ENCODE results near the gene FAHD2A.
A peak's percentile ranks its signal among the peaks of the same experiment; 100 is the strongest.
"Not testable (repeated sequence)": the region's sequence is repeated elsewhere in the genome, so short reads cannot be mapped to it uniquely, and the experiment has no call there.

Gene FAHD2A

GRCh38 chr2:95402370-95403203 lies at the start of gene FAHD2A:
TSS of gene FAHD2A (plus strand) at chr2:95402708. CDS start at chr2:95405559, 2,851 bp downstream.
- no peak for DNase-seq (ENCODE audit: low read depth)

GRCh38 chr2:95353055-95353575 lies 49.4 kb upstream of the FAHD2A start:
- DNase-seq (ENCODE audit: low read depth): no peak

GRCh38 chr2:95353613-95354468 lies 48.7 kb upstream of the FAHD2A start:
- no peak for DNase-seq (ENCODE audit: low read depth)

- no peak for DNase-seq (ENCODE audit: low read depth)
Measured at GRCh38 chr2:95354469-95354901, 48.0 kb upstream of the FAHD2A start.

DNA sequence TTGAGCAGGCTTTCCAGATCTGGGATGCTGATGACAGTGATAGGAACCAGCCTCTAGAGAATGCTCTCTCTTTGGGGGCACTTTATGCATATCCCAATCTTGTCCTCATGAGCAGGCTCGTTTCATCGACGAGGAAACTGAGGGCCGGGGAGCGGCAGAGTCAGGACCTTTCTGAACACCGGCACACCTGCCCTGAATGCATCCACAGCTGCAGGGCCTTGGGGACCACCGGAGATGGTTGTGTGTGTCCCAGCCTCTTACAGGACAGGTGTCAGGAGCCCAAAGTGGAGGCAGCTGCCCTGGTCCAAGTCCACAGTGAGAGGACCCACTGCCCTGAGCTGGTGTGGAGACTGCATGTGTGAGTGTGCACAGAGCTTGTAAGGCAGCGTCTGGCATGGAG lies 47.6 kb upstream of the FAHD2A start:
- no peak for DNase-seq (ENCODE audit: low read depth)

DNA sequence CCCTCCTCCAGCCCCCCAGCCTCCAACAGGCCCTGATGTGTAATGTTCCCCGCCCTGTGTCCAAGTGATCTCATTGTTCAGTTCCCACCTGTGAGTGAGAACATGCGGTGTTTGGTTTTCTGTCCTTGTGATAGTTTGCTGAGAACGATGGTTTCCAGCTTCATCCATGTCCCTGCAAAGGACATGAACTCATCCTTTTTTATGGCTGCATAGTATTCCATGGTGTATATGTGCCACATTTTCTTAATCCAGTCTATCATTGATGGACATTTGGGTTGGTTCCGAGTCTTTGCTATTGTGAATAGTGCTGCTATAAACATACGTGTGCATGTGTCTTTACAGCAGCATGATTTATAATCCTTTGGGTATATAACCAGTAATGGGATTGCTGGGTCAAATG lies 47.0 kb upstream of the FAHD2A start:
- not testable (repeated sequence) for DNase-seq (ENCODE audit: low read depth)

- no peak for DNase-seq (ENCODE audit: low read depth)
Measured at GRCh38 chr2:95356821-95357700, 45.4 kb upstream of the FAHD2A start.

DNA sequence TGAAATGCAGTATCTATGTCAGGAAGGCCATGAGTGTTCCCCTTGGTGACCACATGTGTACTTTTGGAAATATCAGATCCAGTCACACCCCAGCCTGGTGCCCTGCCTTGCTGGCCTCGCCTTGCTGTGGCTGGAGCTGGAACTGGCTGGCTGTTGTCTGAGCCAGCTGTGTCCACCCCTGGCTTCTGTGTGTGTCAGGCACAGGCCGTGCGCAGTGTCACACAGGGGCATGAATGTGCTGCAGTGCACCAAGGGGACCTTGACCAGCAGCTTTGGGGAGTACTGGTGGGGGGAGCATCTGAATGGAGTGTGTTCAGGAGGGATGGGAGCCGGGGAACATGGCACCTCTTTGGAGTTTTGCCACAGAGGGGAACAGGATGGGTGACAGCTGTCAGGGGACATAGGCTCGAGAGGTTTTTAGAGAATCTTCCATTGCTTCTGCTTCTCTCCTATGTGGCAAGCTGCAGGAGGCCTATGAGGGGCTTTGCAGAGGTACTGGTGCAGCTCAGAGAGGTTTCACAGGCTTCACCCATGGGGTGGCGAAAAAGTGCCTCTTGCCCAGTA lies 44.7 kb upstream of the FAHD2A start:
- no peak for DNase-seq (ENCODE audit: low read depth)

DNA sequence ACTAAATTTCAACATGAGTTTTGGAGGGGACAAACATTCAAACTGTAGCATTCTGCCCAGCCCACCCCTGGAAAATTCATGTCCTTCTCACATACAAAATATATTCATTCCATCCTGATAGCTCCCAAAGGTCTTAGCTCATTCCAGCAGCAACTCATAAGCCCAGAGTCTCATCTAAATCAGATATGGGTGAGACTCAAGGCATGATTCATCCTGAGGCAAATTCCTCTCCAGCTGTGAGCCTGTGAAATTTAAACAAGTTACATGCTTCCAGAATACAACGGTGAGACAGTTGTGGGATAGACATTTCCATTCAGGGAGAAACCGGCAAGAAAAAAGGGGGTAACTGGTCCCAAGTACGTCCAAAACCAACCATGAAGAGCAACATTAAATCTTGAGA lies 43.5 kb upstream of the FAHD2A start:
- DNase-seq (ENCODE audit: low read depth): peak; percentile 48

DNA sequence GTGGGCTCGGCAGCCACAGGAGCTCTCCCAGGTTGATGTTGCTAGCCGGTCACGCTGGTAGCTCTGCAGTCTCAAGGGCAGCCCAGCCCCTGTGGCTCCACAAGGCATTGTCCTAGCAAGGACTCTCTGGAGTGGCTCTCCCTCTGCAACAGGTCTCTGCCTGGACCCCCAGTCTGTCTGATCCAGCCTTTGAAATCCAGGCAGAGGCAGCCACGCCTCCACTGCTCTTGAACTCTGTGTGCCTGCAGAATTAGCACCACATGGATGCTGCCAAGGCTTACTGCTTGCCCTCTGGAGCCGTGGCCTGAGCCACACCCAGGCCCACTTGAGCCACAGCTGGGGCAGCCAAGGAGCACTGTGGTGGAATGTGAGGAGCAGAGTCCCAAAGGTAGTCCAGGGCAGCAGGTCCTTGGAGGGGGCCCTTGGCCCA lies 43.0 kb upstream of the FAHD2A start:
- no peak for DNase-seq (ENCODE audit: low read depth)

DNA sequence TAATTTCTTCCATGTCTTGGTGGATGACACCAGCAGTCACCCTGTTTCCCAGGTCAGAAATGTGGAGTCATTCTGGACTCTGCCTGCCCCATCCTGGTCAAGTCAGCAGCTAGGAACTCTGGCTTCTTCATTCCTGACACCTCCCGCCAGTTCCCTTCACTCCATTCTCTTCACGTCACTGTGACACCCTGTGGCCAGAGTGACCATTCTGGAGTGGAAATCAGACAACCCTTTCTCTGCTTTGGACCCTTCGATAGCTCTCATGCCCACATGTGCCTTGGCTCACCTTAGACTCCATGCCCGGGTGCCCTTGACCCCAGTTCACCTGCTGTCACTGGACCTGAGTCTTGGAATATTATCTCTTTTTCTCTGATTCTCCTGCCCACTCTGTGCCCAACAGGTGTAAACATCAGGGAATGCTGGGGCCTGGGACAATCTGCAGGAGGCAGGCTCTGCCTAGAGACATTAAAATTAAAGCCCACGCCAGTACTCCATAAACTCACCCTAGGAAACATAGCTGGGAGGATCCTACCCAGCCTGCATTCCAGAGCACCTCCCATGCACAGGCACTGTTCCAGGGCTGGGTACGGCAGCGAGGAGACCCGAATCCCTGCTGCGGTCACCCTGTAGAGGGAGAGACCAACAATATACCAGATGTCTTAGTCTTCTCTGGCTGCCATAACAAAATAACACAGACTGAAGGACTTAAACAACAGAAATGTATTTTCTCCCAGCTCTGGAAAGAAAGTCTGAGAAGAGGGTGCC lies 41.1 kb upstream of the FAHD2A start:
- no peak for DNase-seq (ENCODE audit: low read depth)

GRCh38 chr2:95362486-95362885 lies 40.0 kb upstream of the FAHD2A start:
- no peak for DNase-seq (ENCODE audit: low read depth)

DNA sequence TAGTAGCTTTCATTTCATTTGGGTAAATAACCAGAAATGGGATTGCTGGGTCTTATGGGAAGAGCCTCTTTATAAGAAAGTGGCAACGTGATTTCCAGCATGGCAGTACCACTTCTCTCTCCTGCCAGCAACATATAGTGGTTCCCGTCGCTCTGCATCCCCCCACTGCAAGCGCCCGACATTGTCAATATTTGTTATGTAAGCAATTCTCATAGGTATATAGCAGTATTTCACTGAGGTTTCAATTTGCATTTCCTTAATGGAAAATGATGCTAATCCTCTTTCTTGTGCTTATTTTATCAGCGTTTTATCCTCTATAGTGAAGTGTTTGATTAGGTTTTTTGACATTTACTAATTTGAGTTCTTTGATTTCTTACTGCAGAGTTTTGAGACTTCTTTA lies 36.0 kb upstream of the FAHD2A start:
- no peak for DNase-seq (ENCODE audit: low read depth)

DNA sequence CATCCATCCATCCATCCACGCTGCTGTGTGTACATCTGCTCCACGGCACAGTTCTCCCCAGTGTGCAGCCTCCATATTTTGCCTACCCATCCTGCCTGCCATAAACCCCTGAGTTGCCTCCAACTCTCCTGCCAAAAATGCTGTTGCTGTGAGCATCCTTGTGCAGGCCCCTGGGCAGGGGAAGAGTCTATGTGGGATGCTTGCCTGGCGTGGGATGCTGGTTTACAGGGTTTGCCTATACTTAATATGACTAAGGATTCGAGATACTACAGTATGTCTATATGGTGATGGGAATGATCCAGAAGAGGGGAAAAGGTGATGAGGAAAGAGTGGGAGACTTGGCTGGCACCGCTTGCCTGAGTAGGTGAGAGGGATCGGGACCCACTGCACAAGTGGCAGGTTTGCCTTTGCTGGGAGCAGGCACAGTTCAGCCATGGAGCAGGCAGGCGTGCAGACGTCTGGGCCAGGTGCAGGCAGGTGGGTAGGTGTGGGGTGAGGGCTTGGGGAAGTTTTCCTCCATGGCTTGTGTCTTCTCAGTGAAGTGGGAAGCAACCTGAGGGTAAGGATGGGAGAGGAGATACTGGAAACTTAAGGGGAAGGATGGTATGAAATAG lies 30.2 kb upstream of the FAHD2A start:
- DNase-seq (ENCODE audit: low read depth): no peak

- no peak for DNase-seq (ENCODE audit: low read depth)
Measured at GRCh38 chr2:95372845-95373244, 29.7 kb upstream of the FAHD2A start.

GRCh38 chr2:95374029-95374428 lies 28.5 kb upstream of the FAHD2A start:
- DNase-seq (ENCODE audit: low read depth): no peak

GRCh38 chr2:95374451-95374920 lies 28.0 kb upstream of the FAHD2A start:
- DNase-seq (ENCODE audit: low read depth): no peak

DNA sequence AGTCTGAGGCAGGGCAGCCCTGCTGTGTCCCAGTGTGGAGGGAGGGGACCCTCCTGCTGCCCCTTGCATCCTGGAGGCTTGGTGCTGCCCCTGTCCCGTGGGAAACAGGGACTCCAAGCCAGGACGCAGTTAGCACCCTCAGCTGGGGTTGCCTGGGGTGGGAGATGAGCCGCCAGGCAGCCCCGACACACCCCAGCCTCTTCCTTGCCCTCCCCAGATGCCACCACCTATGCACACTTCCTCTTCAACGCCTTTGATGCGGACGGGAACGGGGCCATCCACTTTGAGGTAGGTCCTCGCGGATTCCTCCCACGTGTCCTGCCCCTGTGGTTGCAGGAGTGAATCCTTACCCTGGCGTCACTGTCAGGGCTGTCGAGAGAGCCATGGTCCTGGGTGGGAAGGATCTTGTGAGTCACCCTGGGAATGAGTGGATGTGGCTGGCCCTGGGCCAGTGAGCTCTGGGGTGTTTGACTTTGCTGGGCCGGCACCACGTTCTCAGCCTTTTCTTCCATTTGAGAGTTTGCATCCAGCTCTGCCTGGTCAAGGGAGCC lies 27.5 kb upstream of the FAHD2A start:
- no peak for DNase-seq (ENCODE audit: low read depth)

- DNase-seq (ENCODE audit: low read depth): no peak
Measured at GRCh38 chr2:95375532-95376150, 26.9 kb upstream of the FAHD2A start.

All from non-pigmented ciliary epithelial cell (primary cell).